H1 (cell line): ENCODE measurements around the gene SEC14L3. TPM values are rescaled to one million over a fixed set of nuclear protein-coding genes. Genes with fewer than 3 reads are reported as not detected.

ENCODE experiments used
- CTCF ChIA-PET: fragments of 300-600 bp; sonication (Branson Sonifier 250); formaldehyde crosslinking; loops from one replicate; lab custom pipeline; 2021; ENCODE audit not compliant: partially characterized antibody; lab: Charles Lee
- POLR2A ChIA-PET: fragments of 300-600 bp; sonication (Branson Sonifier 250); formaldehyde crosslinking; loops from one replicate; lab custom pipeline; 2021; ENCODE audit warnings: inconsistent platforms; ENCODE audit not compliant: partially characterized antibody; lab: Charles Lee
- DNase-seq, 2 experiments: peaks; one replicate each; pipeline versions ENCODE4 v3.0.0 to v3.0.0-alpha.2; 2010 to 2022; ENCODE audit warnings: low spot score in 2 of 2, low read depth in 1 of 2, mixed read lengths in 1 of 2
- FAIRE-seq: peaks from 2 replicates; lab custom pipeline; 2011; peaks lifted over from hg19 to GRCh38; lab: Jason Lieb, UNC
- H2AFZ ChIP-seq: 2 replicates; pipeline ENCODE4 v1.8.1; 2012; ENCODE audit warnings: low read length, inconsistent platforms
- H2AK5ac ChIP-seq: 2 replicates; pipeline ENCODE4 v1.6.1; 2013; ENCODE audit warnings: low read depth, low read length
- H2BK120ac ChIP-seq: replicated peaks from 2 replicates; pipeline ENCODE3; 2013; ENCODE audit warnings: low read depth, low read length, inconsistent platforms
- H2BK12ac ChIP-seq: 2 replicates; pipeline ENCODE4 v1.6.1; 2013; ENCODE audit warnings: low read depth, low read length
- H2BK15ac ChIP-seq: 2 replicates; pipeline ENCODE4 v1.6.1; 2013; ENCODE audit warnings: low read length
- H2BK20ac ChIP-seq: 2 replicates; pipeline ENCODE4 v1.6.1; 2013; ENCODE audit warnings: low read length
- H2BK5ac ChIP-seq: 2 replicates; pipeline ENCODE4 v1.6.1; 2013; ENCODE audit warnings: low read depth, low read length
- H3K14ac ChIP-seq: 2 replicates; pipeline ENCODE4 v1.6.1; 2013; ENCODE audit warnings: inconsistent platforms; ENCODE audit not compliant: insufficient read length
- H3K18ac ChIP-seq: 2 replicates; pipeline ENCODE4 v1.6.1; 2013; ENCODE audit warnings: low read length; ENCODE audit errors: extremely low read depth
- H3K23ac ChIP-seq: 2 replicates; pipeline ENCODE4 v1.6.1; 2013; ENCODE audit warnings: inconsistent platforms; ENCODE audit not compliant: insufficient read length
- H3K23me2 ChIP-seq: 2 replicates; pipeline ENCODE4 v1.6.1; 2013; ENCODE audit warnings: low read depth, low read length
- H3K27ac ChIP-seq: 2 replicates; pipeline ENCODE4 v1.6.1; 2011; ENCODE audit warnings: low read depth, low read length, inconsistent platforms
- H3K27me3 ChIP-seq, 4 experiments: replicated peaks in 1 of 4; 1 replicate in 1 of 4; 2 replicates in 3 of 4; pipeline versions ENCODE4 v1.6.1 to v1.8.1; 2011 to 2013; ENCODE audit warnings: low read length in 3 of 4, mild to moderate bottlenecking in 3 of 4, inconsistent platforms in 2 of 4, mixed read lengths in 2 of 4, moderate library complexity in 1 of 4; ENCODE audit not compliant: control insufficient read depth in 3 of 4, insufficient read depth in 3 of 4; ENCODE audit errors: extremely low read depth in 1 of 4
- H3K36me3 ChIP-seq, 4 experiments: 2 replicates each; pipeline versions ENCODE4 v1.6.1 to v1.8.1; 2011 to 2013; ENCODE audit warnings: mild to moderate bottlenecking in 4 of 4, low read length in 3 of 4, moderate library complexity in 2 of 4, control low read depth in 1 of 4, inconsistent platforms in 1 of 4; ENCODE audit not compliant: insufficient read depth in 4 of 4, control insufficient read depth in 2 of 4
- H3K4ac ChIP-seq: replicated peaks from 2 replicates; pipeline ENCODE3; 2013; ENCODE audit warnings: low read length, low read depth, mixed read lengths, inconsistent platforms; ENCODE audit not compliant: insufficient read length
- H3K4me1 ChIP-seq, 4 experiments: replicated peaks in 1 of 4; 1 replicate in 1 of 4; 2 replicates in 3 of 4; pipeline versions ENCODE4 v1.6.1 to v1.8.1; 2011 to 2013; ENCODE audit warnings: low read length in 3 of 4, inconsistent platforms in 2 of 4, mixed read lengths in 1 of 4; ENCODE audit not compliant: insufficient read depth in 4 of 4, control insufficient read depth in 3 of 4
- H3K4me2 ChIP-seq, 2 experiments: 2 replicates each; pipeline versions ENCODE4 v1.6.1 to v1.8.1; 2011 to 2013; ENCODE audit warnings: low read depth in 2 of 2, low read length in 2 of 2, control low read depth in 1 of 2, inconsistent platforms in 1 of 2, mild to moderate bottlenecking in 1 of 2; ENCODE audit not compliant: insufficient read depth in 1 of 2
- H3K4me3 ChIP-seq, 4 experiments: fragments of 200-600, 300-600 bp in 1 of 4; sonication (generic), shearing (Covaris generic), sonication (Bioruptor Twin) in 1 of 4; 2 replicates each; pipeline versions ENCODE4 v1.5.1 to v1.8.1; 2011 to 2016; ENCODE audit warnings: low read length in 4 of 4, low read depth in 3 of 4, control low read depth in 2 of 4, inconsistent platforms in 2 of 4, mild to moderate bottlenecking in 2 of 4, mixed read lengths in 1 of 4, moderate library complexity in 1 of 4; ENCODE audit not compliant: insufficient read depth in 2 of 4; ENCODE audit errors: extremely low read depth in 1 of 4
- H3K56ac ChIP-seq: replicated peaks from 2 replicates; pipeline ENCODE3; 2013; ENCODE audit warnings: low read depth, mild to moderate bottlenecking, mixed read lengths, low read length, inconsistent platforms; ENCODE audit not compliant: insufficient read length
- H3K79me1 ChIP-seq: 2 replicates; pipeline ENCODE4 v1.6.1; 2013; ENCODE audit warnings: low read depth, low read length, control low read depth
- H3K79me2 ChIP-seq, 2 experiments: 2 replicates each; pipeline versions ENCODE4 v1.6.1 to v1.8.1; 2012 to 2013; ENCODE audit warnings: low read length in 2 of 2, mild to moderate bottlenecking in 2 of 2, inconsistent platforms in 1 of 2; ENCODE audit not compliant: insufficient read depth in 2 of 2, control insufficient read depth in 1 of 2
- H3K9ac ChIP-seq, 4 experiments: replicated peaks in 1 of 4; 1 replicate in 1 of 4; 2 replicates in 3 of 4; pipeline versions ENCODE4 v1.6.1 to v1.8.1; 2011 to 2013; ENCODE audit warnings: low read depth in 3 of 4, low read length in 3 of 4, control low read depth in 2 of 4, mild to moderate bottlenecking in 2 of 4, moderate library complexity in 2 of 4, inconsistent platforms in 1 of 4; ENCODE audit errors: extremely low read depth in 1 of 4
- H3K9me3 ChIP-seq, 2 experiments: 2 replicates each; pipeline versions ENCODE4 v1.6.1 to v1.8.1; 2012 to 2013; ENCODE audit warnings: mild to moderate bottlenecking in 2 of 2, moderate library complexity in 2 of 2, control low read depth in 1 of 2, inconsistent platforms in 1 of 2, low read depth in 1 of 2, low read length in 1 of 2, mixed read lengths in 1 of 2; ENCODE audit not compliant: insufficient read depth in 2 of 2
- H4K20me1 ChIP-seq, 2 experiments: replicated peaks in 1 of 2; 2 replicates each; pipeline versions ENCODE3 to v1.8.1; 2011 to 2013; ENCODE audit warnings: inconsistent platforms in 2 of 2, low read length in 2 of 2, mild to moderate bottlenecking in 1 of 2; ENCODE audit not compliant: insufficient read depth in 2 of 2, control insufficient read depth in 1 of 2
- H4K5ac ChIP-seq: 2 replicates; pipeline ENCODE4 v1.6.1; 2013; ENCODE audit warnings: low read length, low read depth, mixed read lengths, inconsistent platforms; ENCODE audit not compliant: insufficient read length
- H4K8ac ChIP-seq: 2 replicates; pipeline ENCODE4 v1.8.0; 2013; ENCODE audit warnings: mild to moderate bottlenecking, moderate library complexity, low read length, inconsistent platforms; ENCODE audit not compliant: insufficient read depth; ENCODE audit errors: extremely low read depth
- H4K91ac ChIP-seq: replicated peaks from 2 replicates; pipeline ENCODE3; 2013; ENCODE audit warnings: low read length, mixed read lengths, inconsistent platforms; ENCODE audit not compliant: insufficient read length
- BACH1 ChIP-seq: IDR thresholded peaks from 2 replicates; pipeline ENCODE4 v1.6.1; 2012; ENCODE audit warnings: low read length, improper control_type of control experiment
- CHD1 ChIP-seq: IDR thresholded peaks from 2 replicates; pipeline ENCODE4 v1.6.1; 2012; ENCODE audit warnings: low read depth, low read length, improper control_type of control experiment
- EGR1 ChIP-seq: IDR thresholded peaks from 2 replicates; pipeline ENCODE4 v1.6.1; 2011; ENCODE audit warnings: low read depth, low read length, borderline replicate concordance
- HDAC2 ChIP-seq, 2 experiments: fragments of 300-600 bp in 1 of 2; sonication (generic) in 1 of 2; IDR thresholded peaks; 2 replicates each; pipeline ENCODE4 v1.6.1; 2011 to 2012; ENCODE audit warnings: low read depth in 2 of 2, low read length in 2 of 2, mild to moderate bottlenecking in 2 of 2, moderate library complexity in 2 of 2, borderline replicate concordance in 1 of 2, inconsistent platforms in 1 of 2
- HDAC6 ChIP-seq: IDR thresholded peaks from one replicate; pipeline ENCODE4 v1.7.1; 2012; ENCODE audit warnings: low read depth, mild to moderate bottlenecking, inconsistent platforms, low read length, moderate library complexity
- RBBP5 ChIP-seq: IDR thresholded peaks from 2 replicates; pipeline ENCODE4 v1.7.1; 2012; ENCODE audit warnings: low read depth, mild to moderate bottlenecking, inconsistent platforms, low read length, moderate library complexity, borderline replicate concordance
- RXRA ChIP-seq: IDR thresholded peaks from 2 replicates; pipeline ENCODE4 v1.6.1; 2011; ENCODE audit warnings: low read depth, mild to moderate bottlenecking, low read length, moderate library complexity; ENCODE audit not compliant: insufficient read depth
- SAP30 ChIP-seq: fragments of 300-600 bp; sonication (generic); IDR thresholded peaks from 2 replicates; pipeline ENCODE4 v1.7.1; 2012; ENCODE audit warnings: low read length, moderate library complexity, mild to moderate bottlenecking, inconsistent platforms; ENCODE audit not compliant: insufficient read depth, insufficient replicate concordance
- SIN3A ChIP-seq, 2 experiments: IDR thresholded peaks in 1 of 2; conservative IDR thresholded peaks in 1 of 2; 2 replicates each; pipeline ENCODE4 v1.6.1; 2011 to 2012; ENCODE audit warnings: low read length in 2 of 2, improper control_type of control experiment in 1 of 2, low read depth in 1 of 2, mild to moderate bottlenecking in 1 of 2
- TAF1 ChIP-seq: IDR thresholded peaks from 2 replicates; pipeline ENCODE4 v1.6.1; 2011; ENCODE audit warnings: mild to moderate bottlenecking, low read depth, low read length
- TAF7 ChIP-seq: optimal IDR thresholded peaks from 2 replicates; pipeline ENCODE3; 2011; ENCODE audit warnings: low read depth, mild to moderate bottlenecking, inconsistent platforms, low read length, moderate library complexity, borderline replicate concordance
- YY1 ChIP-seq: IDR thresholded peaks from 2 replicates; pipeline ENCODE4 v1.6.1; 2011; ENCODE audit warnings: low read depth, mild to moderate bottlenecking, low read length
- WGBS, 2 experiments: shearing (Covaris generic) in 1 of 2; methylation state at CpG; one replicate each; pipeline versions ENCODE4 v1.1.6 to v1.1.7; 2013 to 2015; ENCODE audit warnings: low lambda C conversion rate in 2 of 2, mixed read lengths in 2 of 2, inconsistent platforms in 1 of 2, low coverage in 1 of 2, missing lambda C conversion rate in 1 of 2; ENCODE audit not compliant: insufficient replicate concordance in 2 of 2, insufficient coverage in 1 of 2, insufficient read length in 1 of 2; ENCODE audit errors: extremely low coverage in 1 of 2, missing lambda C conversion rate in 1 of 2; 5-methylcytosine and 5-hydroxymethylcytosine counted together
- polyA plus RNA-seq, 7 experiments: library from polyadenylated mRNA; depleted of rRNA in 3 of 7; stranded (reverse) in 5 of 7; unstranded in 2 of 7; fragments of >200 nt in 5 of 7; fragments of 200-250 nt in 2 of 7; gene quantifications; 1 replicate in 5 of 7; 2 replicates in 1 of 7; 4 replicates in 1 of 7; pipeline versions ENCODE4 v1.2.1 to v1.2.3, GENCODE V29; 2011 to 2013; ENCODE audit warnings: missing spikeins in 2 of 7, mixed read lengths in 2 of 7
- total RNA-seq: library from RNA; stranded (reverse); fragmentation: NEBNext Ultra II Directional; extraction: Animal tissue kit (Norgen Biotek cat#: 25700); gene quantifications from 2 replicates; pipeline ENCODE4 v1.2.1, GENCODE V29; 2021
- TF ChIP-seq, protein P1 (sequence below): IDR thresholded peaks from 2 replicates; pipeline ENCODE4 v1.6.1; 2012; ENCODE audit warnings: inconsistent platforms

SEC14L3 gene
- total and polyA plus RNA-seq, 2 of the 8 experiments (the other 6 are each of a cell fraction or from before 2014, with no cell fraction given): not detected

DNA sequence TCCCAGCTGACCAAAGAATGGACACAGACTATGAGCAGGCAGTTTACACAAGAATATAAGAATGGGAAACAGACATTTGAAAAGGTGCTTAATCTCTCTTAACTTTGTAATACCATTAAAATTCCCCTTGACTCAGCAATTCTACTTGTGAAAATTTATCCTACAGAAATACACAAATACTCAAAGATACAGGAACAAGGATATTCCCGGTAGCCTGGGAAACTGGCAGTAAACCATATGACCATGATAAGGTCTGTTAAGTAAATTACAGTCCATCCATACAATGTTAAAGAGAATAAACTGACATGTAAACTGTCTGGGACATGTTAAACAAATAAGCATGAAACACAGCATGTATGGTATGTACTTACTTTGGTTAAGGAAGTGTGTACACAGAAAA is 55.0 kb downstream of the SEC14L3 start:
- Histone ChIP-seq H2AK5ac (no peak overlapping the region), H3K9ac (no peak overlapping the region), H4K8ac (no peak overlapping the region), H3K79me1 (no peaks in the 10 kb centered on the region), H3K27ac (no peak overlapping the region), H4K5ac (no peak overlapping the region), H3K36me3 (peaks cover 0 to 28% (median 12%) of the 10 kb centered on the region in 4 experiments; a peak in 6 of 8 replicates), H3K4me3 (no peak overlapping the region), H3K9me3 (no peaks in the 10 kb centered on the region), H2BK120ac (no peak overlapping the region), H3K23ac (no peak overlapping the region), H3K14ac (no peak overlapping the region), H2AFZ (no peak overlapping the region), H3K4me2 (no peak overlapping the region), H3K4me1 (peaks cover 0 to 4% (median under 1%) of the 10 kb centered on the region in 4 experiments; a peak in 3 of 7 replicates), H3K18ac (no peak overlapping the region), H4K20me1 (peaks cover 1 to 4% of the 10 kb centered on the region in 2 experiments), H2BK5ac (no peak overlapping the region), H3K79me2 (peaks cover 0 to 4% of the 10 kb centered on the region in 2 experiments; a peak in 1 of 4 replicates), H3K56ac (no peak overlapping the region), H2BK20ac (no peak overlapping the region), H3K4ac (no peak overlapping the region), H4K91ac (no peak overlapping the region), H3K27me3 (no peaks in the 10 kb centered on the region), H2BK15ac (no peak overlapping the region), H3K23me2 (no peaks in the 10 kb centered on the region), H2BK12ac (no peak overlapping the region)
- ChIA-PET POLR2A (interaction anchor here (1.2 kb wide), 1 partner anchor 20 kb away, joined by 3 read pairs; the partner anchor contains the start of gene SEC14L2), CTCF (interaction anchor here (1.5 kb wide), 1 partner anchor 10 kb away, joined by 4 read pairs; no protein-coding TSS in a partner anchor)
- FAIRE-seq (no peak), DNase-seq (no peak)
- 88% methylated on average over 1 of the region's 1 CpG; no CpG with 5 or more reads in 1 of the 2 experiments for WGBS, 2 experiments
- TF ChIP-seq EGR1: no peak
- TF ChIP-seq RXRA: no peak
- TF ChIP-seq SIN3A (conservative IDR thresholded peaks at IDR 0.05 in 1 of 2, IDR thresholded peaks at IDR 0.05 in 1 of 2; ENCODE audit: low read depth in 1 of 2, low read length in 2 of 2): no peak
- TF ChIP-seq, protein P1, sequence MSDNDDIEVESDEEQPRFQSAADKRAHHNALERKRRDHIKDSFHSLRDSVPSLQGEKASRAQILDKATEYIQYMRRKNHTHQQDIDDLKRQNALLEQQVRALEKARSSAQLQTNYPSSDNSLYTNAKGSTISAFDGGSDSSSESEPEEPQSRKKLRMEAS: no peak
- TF ChIP-seq BACH1: no peak
- no peak for TF ChIP-seq TAF7
- no peak for TF ChIP-seq TAF1
- no peak for TF ChIP-seq CHD1
- no peak for TF ChIP-seq HDAC6
- TF ChIP-seq SAP30: no peak
- TF ChIP-seq RBBP5: no peak
- TF ChIP-seq HDAC2 (IDR thresholded peaks at IDR 0.05; ENCODE audit: borderline replicate concordance in 1 of 2, low read depth in 2 of 2, low read length in 2 of 2): no peak
- no peak for TF ChIP-seq YY1
